ENCODE results near the gene C17orf67.
A peak's percentile ranks its signal among the peaks of the same experiment; 100 is the strongest.

Gene C17orf67

GRCh38 chr17:56819431-56820145 lies 14.1 kb downstream of the C17orf67 start:
- DNase-seq (ENCODE audit: low read depth): peak; percentile 5
- no peak overlapping the region for H3K4me3 ChIP-seq (ENCODE audit: control insufficient read depth, low read depth, low read length)
- peak; percentile 81 for TF ChIP-seq CTCF (IDR thresholded peaks at IDR 0.05; ENCODE audit: control insufficient read depth, insufficient read depth, low read depth, low read length, missing control alignments)

DNA sequence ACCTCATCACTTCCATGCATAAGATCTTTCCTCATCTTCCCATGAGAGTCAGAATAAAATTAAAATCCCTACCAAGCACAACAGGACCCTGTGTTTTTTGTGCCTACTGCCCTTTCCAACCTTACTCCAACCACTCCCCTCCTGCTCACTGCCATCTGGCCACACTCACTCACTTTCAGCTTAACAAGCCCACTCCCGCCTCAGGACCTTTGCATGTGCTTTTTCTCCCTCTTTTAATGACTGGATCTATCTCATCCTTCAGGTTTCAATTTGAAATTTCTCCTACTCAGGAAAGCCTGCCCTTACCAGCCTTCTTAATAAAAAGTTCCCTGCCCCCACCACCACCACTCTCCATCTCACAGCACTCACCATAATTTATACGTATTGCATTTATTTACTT lies 14.7 kb downstream of the C17orf67 start:
- no peak for TF ChIP-seq CTCF (IDR thresholded peaks at IDR 0.05; ENCODE audit: control insufficient read depth, insufficient read depth, low read depth, low read length, missing control alignments)
- DNase-seq (ENCODE audit: low read depth): no peak
- H3K4me3 ChIP-seq (ENCODE audit: control insufficient read depth, low read depth, low read length): no peak overlapping the region

GRCh38 chr17:56817066-56817465 lies 16.7 kb downstream of the C17orf67 start:
- no peak for TF ChIP-seq CTCF (IDR thresholded peaks at IDR 0.05; ENCODE audit: control insufficient read depth, insufficient read depth, low read depth, low read length, missing control alignments)
- DNase-seq (ENCODE audit: low read depth): no peak
- no peak overlapping the region for H3K4me3 ChIP-seq (ENCODE audit: control insufficient read depth, low read depth, low read length)

DNA sequence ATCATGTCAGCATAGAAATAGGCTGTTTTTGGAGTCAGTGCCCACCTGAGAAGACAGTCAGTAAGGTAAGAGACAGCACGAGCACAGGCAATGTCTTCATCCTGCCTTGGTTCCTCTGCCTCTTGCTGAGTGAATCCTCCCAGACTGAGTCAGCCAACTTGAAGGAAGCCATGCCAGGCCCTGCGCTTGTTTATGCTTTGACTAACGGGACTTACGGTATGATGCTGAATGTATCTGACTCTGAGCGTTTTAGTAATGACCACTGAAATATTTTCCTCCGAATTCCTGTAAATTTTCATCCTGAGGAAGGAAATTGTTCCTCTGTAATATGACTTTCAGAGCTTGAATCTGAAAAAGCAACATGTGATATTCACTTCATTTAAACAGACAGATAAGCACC lies 18.0 kb downstream of the C17orf67 start:
- no peak for TF ChIP-seq CTCF (IDR thresholded peaks at IDR 0.05; ENCODE audit: control insufficient read depth, insufficient read depth, low read depth, low read length, missing control alignments)
- no peak overlapping the region for H3K4me3 ChIP-seq (ENCODE audit: control insufficient read depth, low read depth, low read length)
- peak; percentile 21 for DNase-seq (ENCODE audit: low read depth)

DNA sequence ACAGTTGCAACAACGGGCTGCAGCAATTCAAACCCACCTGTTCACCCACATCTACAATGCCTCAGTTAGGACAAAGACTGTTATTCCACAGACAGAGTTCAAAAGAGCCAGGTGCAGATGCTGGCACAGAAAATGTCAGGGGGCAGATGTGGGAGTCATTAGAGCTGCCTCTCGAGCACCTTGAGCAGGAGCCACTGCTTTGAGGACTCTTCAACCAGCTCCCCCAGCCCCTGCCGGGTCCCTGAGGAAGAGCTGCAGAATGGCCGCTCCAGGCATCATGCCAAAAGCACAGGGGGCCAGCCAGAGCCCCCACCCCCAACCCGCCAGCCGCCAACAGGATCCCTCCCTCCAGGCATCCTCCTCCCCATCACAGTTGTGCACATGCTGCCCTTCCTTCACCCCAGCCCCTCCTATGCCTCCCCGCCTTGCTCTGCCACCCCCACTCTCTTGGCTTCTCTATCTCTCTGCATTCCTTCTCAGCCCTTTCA lies 20.8 kb downstream of the C17orf67 start:
- TF ChIP-seq CTCF (IDR thresholded peaks at IDR 0.05; ENCODE audit: control insufficient read depth, insufficient read depth, low read depth, low read length, missing control alignments): no peak
- no peak overlapping the region for H3K4me3 ChIP-seq (ENCODE audit: control insufficient read depth, low read depth, low read length)
- no peak for DNase-seq (ENCODE audit: low read depth)

- no peak for DNase-seq (ENCODE audit: low read depth)
- TF ChIP-seq CTCF (IDR thresholded peaks at IDR 0.05; ENCODE audit: control insufficient read depth, insufficient read depth, low read depth, low read length, missing control alignments): no peak
- no peak overlapping the region for H3K4me3 ChIP-seq (ENCODE audit: control insufficient read depth, low read depth, low read length)
Observed at GRCh38 chr17:56810891-56811775, 22.6 kb downstream of the C17orf67 start.

All from AG09309 (cell line).